ENCODE results near the gene SPN. TPM values are rescaled to one million over a fixed set of nuclear protein-coding genes. Genes with fewer than 3 reads are reported as not detected.
A peak's percentile ranks its signal among the peaks of the same experiment; 100 is the strongest.
"Not testable (repeated sequence)": the region's sequence is repeated elsewhere in the genome, so short reads cannot be mapped to it uniquely, and the experiment has no call there.

The SPN gene
- total RNA-seq, 1 donor from 2014 or later: 7.4 TPM

- Histone ChIP-seq H3K36me3 (no peaks in the 10 kb centered on the region), H3K27ac (peak overlapping the region; percentile 44), H3K4me3 (no peak overlapping the region), H3K27me3 (no peaks in the 10 kb centered on the region), H3K4me1 (peaks cover 5% of the 10 kb centered on the region), H3K9me3 (no peaks in the 10 kb centered on the region)
- intact Hi-C loops (cut with DNase I): no loop called here
- TF ChIP-seq POLR2AphosphoS5 (IDR thresholded peaks at IDR 0.05; ENCODE audit: insufficient read depth in 1 of 2, low read depth in 1 of 2) (no peak), POLR2A (IDR thresholded peaks at IDR 0.05) (no peak), CTCF (IDR thresholded peaks at IDR 0.05) (no peak)
- DNase-seq (ENCODE audit: extremely low spot score in 2 of 2): no peak
These were observed 31.5 kb downstream of the SPN start for GRCh38 chr16:29694384-29695195.

- H3K4me1 ChIP-seq; H3K4me3 ChIP-seq; H3K9me3 ChIP-seq; H3K27ac ChIP-seq; H3K27me3 ChIP-seq; H3K36me3 ChIP-seq; DNase-seq (ENCODE audit: extremely low spot score in 2 of 2); intact Hi-C loops (cut with DNase I): not testable (repeated sequence)
These were observed 32.6 kb downstream of the SPN start for GRCh38 chr16:29695675-29696074.

- no peak for TF ChIP-seq CTCF (IDR thresholded peaks at IDR 0.05)
- no peak for TF ChIP-seq POLR2AphosphoS5 (IDR thresholded peaks at IDR 0.05; ENCODE audit: insufficient read depth in 1 of 2, low read depth in 1 of 2)
- TF ChIP-seq POLR2A (IDR thresholded peaks at IDR 0.05): no peak
- Histone ChIP-seq H3K36me3 (no peaks in the 10 kb centered on the region), H3K9me3 (no peaks in the 10 kb centered on the region), H3K4me3 (no peak overlapping the region), H3K27me3 (no peaks in the 10 kb centered on the region), H3K27ac (no peak overlapping the region), H3K4me1 (peaks cover 9% of the 10 kb centered on the region)
- intact Hi-C loops (cut with DNase I): no loop called here
- DNase-seq (ENCODE audit: extremely low spot score in 2 of 2): no peak
These were observed 33.9 kb downstream of the SPN start for GRCh38 chr16:29696881-29697331.

GRCh38 chr16:29697391-29697790, 34.3 kb downstream of the SPN start:
- Histone ChIP-seq H3K4me1 (peaks cover 9% of the 10 kb centered on the region), H3K27ac (no peak overlapping the region), H3K4me3 (no peak overlapping the region), H3K27me3 (no peaks in the 10 kb centered on the region), H3K36me3 (no peaks in the 10 kb centered on the region), H3K9me3 (no peaks in the 10 kb centered on the region)
- TF ChIP-seq CTCF (IDR thresholded peaks at IDR 0.05): no peak
- TF ChIP-seq POLR2AphosphoS5 (IDR thresholded peaks at IDR 0.05; ENCODE audit: insufficient read depth in 1 of 2, low read depth in 1 of 2): no peak
- no peak for TF ChIP-seq POLR2A (IDR thresholded peaks at IDR 0.05)
- intact Hi-C loops (cut with DNase I): no loop called here
- DNase-seq (ENCODE audit: extremely low spot score in 2 of 2): no peak

- Histone ChIP-seq H3K27me3 (no peaks in the 10 kb centered on the region), H3K27ac (no peak overlapping the region), H3K36me3 (no peaks in the 10 kb centered on the region), H3K4me3 (no peak overlapping the region), H3K4me1 (peaks cover 9% of the 10 kb centered on the region), H3K9me3 (no peaks in the 10 kb centered on the region)
- TF ChIP-seq POLR2A (IDR thresholded peaks at IDR 0.05) (no peak), CTCF (IDR thresholded peaks at IDR 0.05) (no peak), POLR2AphosphoS5 (IDR thresholded peaks at IDR 0.05; ENCODE audit: insufficient read depth in 1 of 2, low read depth in 1 of 2) (no peak)
- DNase-seq (ENCODE audit: extremely low spot score in 2 of 2): no peak
- intact Hi-C loops (cut with DNase I): no loop called here
These were observed 35.0 kb downstream of the SPN start for GRCh38 chr16:29698042-29698441.

Data from vagina (tissue), 2 donors.